Activated effector memory CD4-positive, alpha-beta T cell treated with Interleukin-2 at 50 U/mL for 16 hours (primary cell): ENCODE results near the gene CLSTN3.

Source experiments
- DNase-seq: peaks from one replicate; pipeline ENCODE4 v3.0.0-alpha.2; 2020

Gene CLSTN3

GRCh38 chr12:7129872-7130691, at the start of gene CLSTN3:
Gene CLSTN3 (plus strand): TSS chr12:7130371. CDS start chr12:7130649, 278 bp downstream.
- peak; percentile 78 for DNase-seq

DNA sequence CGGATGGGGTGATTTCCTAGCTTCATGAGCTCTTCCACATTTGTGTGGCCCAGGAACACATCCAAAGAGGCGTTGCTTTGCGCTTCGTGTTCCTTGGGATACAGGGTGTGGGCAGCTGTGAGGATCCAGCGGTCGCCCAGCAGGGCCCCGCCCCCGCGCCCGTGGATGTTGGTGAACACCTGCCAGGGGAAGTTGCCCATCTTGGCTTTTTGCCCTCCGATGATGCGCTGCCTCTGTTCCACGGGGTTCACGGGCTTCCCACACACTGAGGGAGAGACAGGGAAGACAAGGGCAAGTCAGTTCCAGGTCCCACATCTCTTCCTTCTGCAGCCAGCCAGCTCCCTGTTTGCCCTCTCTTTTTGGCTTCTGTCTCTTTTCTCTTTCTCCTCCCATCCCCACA, 49.1 kb upstream of the CLSTN3 start:
- DNase-seq: no peak

DNA sequence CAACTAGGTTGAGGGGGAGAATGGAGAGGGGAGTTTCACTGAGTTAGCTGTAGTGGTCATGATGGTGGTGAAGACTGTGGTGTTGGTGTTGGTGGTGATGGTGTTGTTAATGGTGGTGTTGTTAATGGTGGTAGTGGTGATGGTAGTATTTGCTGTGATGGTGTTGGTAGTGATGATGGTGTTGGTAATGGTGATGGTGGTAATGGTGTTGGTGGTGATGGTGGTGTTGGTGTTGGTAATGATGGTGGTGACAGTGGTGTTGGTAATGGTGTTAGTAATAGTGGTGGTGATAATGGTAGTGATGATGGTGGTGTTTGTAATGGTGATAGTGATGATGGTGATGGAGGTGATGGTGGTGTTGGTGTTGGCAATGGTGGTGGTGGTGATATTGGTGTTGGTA, 47.0 kb upstream of the CLSTN3 start:
- no peak for DNase-seq

DNA sequence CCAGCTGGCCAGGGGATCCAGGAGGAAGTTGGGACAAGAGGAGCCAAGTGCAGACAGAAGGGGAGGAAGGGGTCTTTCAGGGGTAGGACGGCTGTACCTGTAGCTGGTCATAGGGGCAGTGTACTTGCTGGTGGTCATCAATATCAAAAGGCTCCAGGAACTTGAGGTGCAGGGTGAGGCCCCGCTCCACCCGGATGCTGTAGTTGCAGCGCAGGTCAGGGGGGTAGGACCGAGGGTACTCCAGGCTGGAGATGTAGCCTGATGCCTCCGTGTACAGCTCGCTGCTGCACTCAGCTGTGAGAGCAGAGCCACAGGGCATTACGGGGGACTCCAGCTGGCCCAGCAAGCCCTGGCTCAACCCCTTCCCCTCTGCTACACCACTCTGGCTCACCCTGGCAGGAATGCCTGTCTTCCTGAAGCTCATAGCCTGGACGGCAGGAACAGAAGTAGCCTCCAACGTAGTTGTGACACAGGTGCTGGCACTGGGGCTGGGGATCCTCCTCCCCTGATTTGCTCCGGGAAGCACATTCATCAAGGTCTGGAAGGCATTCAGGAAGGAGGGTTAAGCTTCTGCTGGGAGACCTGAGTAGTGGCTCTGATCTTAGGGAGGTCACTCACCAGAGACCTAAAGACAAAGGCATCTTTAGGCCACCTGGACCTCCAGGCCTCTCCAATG, 40.8 kb upstream of the CLSTN3 start:
- no peak for DNase-seq

GRCh38 chr12:7090222-7090998, 39.8 kb upstream of the CLSTN3 start:
- DNase-seq: no peak

DNA sequence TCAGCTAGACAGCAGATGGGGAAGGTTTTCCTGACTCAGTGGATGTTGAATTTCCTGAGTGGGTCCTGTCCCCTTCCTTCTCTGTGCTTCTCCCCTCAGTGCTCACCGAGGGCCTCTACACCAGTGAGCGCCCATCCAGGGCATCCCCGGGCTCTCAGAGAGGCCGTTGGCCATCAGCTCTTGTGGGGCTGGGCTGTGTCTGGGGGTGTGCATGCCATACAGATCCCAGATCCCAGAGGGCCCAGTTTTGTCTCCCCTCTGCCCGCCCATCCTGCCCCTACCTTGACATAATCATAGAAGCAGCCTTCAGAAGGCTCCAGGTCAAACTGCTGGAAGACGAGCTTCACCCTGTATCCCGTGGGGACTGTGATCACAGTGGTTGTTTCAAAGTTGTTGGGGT, 39.0 kb upstream of the CLSTN3 start:
- no peak for DNase-seq

DNA sequence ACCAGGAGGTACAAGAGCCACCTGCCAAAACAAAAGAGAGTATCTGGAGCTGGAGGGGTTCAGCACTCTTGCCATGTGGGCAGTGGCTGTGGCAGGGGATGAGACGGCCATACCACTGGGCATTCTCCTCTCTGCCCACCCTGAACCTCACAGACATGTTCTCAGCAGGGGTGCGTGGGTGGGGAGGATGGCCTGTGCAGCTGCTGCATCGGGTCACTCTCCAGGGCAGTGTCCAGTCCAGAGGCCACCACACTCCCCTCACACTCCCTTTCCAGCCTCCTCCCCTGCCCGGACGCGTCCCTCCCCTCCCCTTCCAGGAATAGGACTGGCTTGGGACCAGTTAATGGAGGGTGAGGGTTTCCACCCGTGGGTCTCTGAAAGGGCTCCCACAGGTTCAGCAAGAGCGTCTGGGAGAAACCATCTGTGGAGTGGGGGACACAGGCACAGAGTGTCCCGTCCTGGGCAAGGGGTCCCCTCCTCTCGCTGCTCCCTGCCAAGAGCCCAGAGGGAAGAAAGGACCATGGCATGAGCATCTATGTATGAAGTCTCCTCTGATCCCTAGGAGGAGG, 38.4 kb upstream of the CLSTN3 start:
- no peak for DNase-seq

DNA sequence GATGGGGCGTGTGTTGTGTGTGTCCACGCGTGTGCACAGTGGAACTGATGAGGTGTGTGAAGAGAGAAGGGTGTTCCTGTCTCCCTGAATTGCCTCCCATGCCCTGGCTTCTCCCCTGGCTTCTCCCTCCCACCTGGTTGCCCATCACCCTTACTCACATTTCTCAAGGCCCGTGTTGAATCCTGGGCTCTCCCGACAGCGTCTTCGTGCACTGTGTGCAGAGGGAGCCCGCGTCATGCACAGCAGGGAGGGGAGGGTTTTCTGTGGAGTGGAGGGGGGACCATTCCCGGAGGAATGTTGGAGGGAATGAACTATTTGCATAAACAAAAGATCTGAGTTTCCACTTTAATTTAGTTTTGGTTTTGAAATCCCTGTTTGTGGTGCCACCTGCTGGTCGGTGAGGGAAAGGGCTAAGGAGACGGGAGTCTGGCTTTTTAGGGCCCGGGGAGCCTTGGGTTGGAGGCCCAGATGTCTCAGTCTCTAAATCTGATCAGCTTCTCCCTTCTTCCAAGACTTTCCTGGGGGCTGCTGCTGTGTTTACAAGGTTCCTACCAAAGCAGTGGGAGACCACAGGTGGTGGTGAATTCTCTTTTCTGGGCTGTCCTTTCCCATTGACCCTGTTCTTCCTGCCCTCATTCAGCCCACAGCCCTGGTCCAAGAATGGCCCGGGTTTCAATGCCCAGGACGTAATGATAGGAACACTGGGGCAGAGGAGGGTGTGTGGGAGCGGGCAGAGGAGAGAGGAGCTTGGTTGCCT, 37.8 kb upstream of the CLSTN3 start, which contains the start of gene C1R:
Gene C1R, minus strand, starts transcription at position 217 of the 757 bp plus-strand sequence. Its CDS starts 57 bp downstream, at position 160.
- DNase-seq: peak; percentile 47

DNA sequence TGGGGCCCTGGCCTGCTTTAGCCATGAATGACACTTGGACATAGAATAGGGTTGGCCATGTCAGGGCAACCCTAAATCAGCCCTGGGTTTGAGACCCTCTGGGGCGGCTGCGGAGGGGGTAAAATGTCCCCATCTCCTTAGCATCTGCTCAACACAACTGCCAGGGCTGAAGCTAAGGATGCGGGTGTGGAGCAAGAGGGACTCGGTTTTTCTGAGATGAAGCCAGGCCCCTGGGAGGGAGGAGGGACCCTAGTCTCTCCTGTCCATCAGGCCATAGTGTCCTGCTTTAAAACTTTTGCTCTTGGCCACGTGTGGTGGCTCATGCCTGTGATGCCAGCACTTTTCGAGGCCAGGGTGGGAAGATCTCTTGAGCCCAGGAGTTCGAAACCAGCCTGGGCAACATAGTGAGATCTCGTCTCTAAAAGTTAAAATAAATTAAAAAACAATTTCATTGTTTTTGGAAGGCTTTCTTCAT, 37.1 kb upstream of the CLSTN3 start:
- DNase-seq: no peak

GRCh38 chr12:7093486-7093885, 36.7 kb upstream of the CLSTN3 start:
- no peak for DNase-seq

GRCh38 chr12:7093892-7094291, 36.3 kb upstream of the CLSTN3 start:
- no peak for DNase-seq

- DNase-seq: no peak
These were observed 33.9 kb upstream of the CLSTN3 start for GRCh38 chr12:7096006-7096932.

DNA sequence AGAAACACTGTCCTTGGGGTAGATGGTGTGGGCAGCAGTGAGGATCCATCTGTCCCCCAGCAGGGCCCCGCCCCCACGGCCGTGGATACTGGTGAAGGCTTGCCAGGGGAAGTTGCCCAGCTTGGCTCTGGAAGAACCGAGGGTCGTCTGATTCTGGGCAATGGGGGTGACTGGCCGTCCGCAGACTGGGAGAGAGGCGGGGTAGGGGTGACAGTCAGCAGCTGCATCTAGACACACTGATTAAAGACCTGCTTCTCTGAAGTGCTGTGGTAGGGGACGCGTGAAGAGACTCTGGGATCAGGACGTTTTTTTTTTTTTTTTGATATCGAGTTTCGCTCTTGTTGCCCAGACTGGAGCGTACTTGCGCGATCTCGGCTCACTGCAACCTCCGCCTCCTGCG, 33.2 kb upstream of the CLSTN3 start:
- DNase-seq: no peak

DNA sequence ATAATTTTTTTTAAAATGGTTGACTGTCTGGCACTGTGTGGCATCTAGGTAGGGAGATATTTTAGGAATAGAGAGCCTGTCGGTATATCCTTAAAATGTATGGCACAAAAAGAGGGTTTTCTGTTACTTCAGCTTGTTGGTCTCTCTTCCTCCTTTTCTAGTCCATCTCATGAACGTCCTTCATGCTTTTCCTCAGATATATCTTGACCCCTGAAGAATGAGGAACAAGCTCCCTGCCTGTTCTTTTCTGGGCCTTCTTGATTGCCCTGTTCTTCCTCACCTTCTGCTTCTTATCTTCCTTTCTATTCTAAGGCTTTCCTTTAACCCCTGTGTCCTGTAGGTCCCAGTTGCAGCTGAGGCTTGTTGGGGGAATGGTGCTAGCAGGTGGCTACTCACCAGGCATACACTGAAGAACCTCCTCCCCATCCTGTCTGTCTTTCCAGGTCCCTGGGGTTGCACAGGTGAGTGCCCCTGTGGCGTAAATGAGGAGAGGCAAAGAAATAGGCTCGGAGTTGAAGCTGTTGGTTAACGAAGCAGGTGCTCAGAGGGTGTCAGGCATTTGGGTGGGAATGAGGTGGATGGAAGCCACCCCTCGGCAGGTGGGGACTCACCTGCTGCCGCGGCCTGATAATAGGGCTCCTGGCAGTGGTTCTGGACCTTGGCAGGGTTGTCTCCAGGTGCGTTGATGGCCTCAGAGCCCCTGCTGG, 30.7 kb upstream of the CLSTN3 start:
- no peak for DNase-seq

- no peak for DNase-seq
These were observed 29.9 kb upstream of the CLSTN3 start for GRCh38 chr12:7100239-7100638.

DNA sequence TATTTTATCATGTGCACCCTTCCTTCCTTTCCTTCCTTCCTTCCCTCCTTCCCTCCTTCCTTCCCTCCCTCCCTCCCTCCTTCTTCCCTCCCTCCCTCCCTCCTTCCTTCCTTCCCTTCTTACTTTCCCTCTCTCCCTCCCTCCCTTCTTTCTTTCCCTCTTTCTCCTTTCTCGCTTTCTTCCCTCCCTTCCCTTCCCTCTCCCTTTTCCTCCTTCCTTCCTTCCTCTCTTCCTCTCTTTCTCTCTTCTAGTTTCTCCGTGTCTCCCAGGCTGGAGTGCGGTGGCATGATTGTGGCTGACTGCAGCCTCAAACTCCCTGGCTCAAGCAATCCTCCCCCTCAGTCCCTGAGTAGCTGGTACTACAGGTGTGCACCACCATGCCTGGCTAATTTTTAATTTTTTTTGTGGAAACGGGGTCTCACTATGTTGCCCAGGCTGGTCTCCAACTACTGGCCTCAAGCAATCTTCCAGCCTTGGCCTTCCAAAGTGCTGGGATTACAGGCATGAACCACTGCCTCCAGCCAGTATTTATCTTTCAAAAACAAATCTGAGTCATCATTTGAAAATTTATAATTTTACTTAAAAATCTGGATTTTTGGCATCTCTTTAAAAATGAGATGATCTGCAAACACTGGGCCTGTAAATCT, 29.0 kb upstream of the CLSTN3 start:
- no peak for DNase-seq

- DNase-seq: no peak
These were observed 28.5 kb upstream of the CLSTN3 start for GRCh38 chr12:7101694-7102131.

- DNase-seq: no peak
These were observed 27.6 kb upstream of the CLSTN3 start for GRCh38 chr12:7102582-7102981.

- DNase-seq: no peak
These were observed 26.2 kb upstream of the CLSTN3 start for GRCh38 chr12:7103837-7104584.
